SW480 (cell line): ENCODE measurements around the gene WAC.
A peak's percentile ranks its signal among the peaks of the same experiment; 100 is the strongest.
"Not testable (repeated sequence)": the region's sequence is repeated elsewhere in the genome, so short reads cannot be mapped to it uniquely, and the experiment has no call there.

Source experiments
- DNase-seq: peaks from one replicate; pipeline ENCODE4 v3.0.0-alpha.2; 2016; ENCODE audit warnings: low spot score

WAC gene

GRCh38 chr10:28616514-28616913 lies 83.6 kb downstream of the WAC start:
- DNase-seq, result no peak

- DNase-seq, result no peak
These were observed 86.5 kb downstream of the WAC start for GRCh38 chr10:28619455-28619854.

GRCh38 chr10:28620251-28620650 lies 87.3 kb downstream of the WAC start:
- no peak for DNase-seq

DNA sequence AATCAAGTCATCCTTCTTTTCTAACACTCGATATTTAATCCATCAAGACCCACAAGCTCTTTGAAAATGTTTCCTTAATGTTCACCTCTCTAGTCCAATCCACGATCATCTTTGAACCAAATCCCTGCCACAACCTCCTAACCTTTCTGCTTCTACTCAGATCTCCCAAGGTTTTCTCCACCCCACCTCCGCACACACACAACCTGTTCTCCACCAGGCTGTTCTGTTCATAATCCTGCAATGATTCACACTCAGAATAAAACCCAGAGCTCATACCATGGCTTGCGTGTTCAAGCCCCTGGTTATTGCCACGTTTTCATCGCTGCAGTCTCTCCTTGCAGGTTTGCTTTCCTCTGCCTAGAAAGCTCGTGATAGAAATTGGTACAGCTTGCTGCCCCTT lies 90.6 kb downstream of the WAC start:
- DNase-seq, result no peak

GRCh38 chr10:28624351-28624750 lies 91.4 kb downstream of the WAC start:
- DNase-seq, result no peak

GRCh38 chr10:28627102-28627501 lies 94.2 kb downstream of the WAC start:
- DNase-seq, result no peak

- DNase-seq, result peak; percentile 81
These were observed 95.4 kb downstream of the WAC start for GRCh38 chr10:28628184-28628893.

DNA sequence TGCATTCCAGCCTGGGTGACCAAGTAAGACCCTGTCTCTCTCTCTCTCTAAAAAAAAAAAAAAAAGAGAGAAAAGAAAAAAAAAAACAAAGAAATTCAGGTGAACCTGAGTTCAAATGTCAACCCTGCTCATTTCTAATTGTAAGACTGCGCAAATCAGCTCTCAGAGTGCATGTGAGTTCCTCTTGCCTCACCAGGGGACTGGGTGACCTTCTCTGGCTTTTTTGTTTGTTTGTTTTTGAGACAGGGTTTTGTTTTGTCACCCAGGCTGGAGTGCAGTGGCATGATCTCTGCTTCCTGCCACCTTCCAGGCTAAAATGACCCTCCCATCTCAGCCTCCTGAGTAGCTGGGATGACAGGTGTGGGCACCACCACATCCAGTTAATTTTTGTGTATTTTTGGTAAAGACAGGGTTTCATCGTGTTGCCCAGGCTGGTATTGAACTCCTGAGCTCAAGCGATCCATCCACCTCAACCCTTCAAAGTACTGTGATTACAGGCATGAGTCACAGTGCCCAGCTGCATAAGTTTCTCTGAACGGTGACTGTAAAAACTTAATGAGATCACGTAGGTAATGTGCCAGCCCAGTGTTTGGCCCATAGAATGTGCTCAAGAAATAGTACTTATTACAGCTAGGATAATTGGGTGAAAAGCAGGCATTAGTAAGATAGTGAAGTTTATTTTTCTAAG lies 99.1 kb downstream of the WAC start:
- DNase-seq, result no peak

DNA sequence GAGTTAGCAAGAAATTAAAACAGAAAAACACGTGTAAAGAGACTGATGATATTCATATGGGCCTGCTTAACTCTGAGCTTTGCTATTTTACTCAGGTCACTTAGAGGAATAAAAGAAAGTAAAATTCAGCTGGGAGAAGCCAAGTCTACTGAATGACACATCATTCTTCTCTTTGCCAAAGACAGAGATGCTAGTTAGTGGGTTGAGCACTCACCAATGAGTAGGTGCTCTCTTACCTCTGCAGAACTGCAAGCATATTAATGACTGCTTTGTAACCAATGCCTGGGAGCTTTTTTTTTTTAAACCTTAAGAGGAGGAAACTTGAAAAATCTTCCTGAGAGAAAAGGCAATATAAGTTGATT lies 99.6 kb downstream of the WAC start:
- no peak for DNase-seq

GRCh38 chr10:28633750-28634149 lies 100.8 kb downstream of the WAC start:
- DNase-seq, result no peak

DNA sequence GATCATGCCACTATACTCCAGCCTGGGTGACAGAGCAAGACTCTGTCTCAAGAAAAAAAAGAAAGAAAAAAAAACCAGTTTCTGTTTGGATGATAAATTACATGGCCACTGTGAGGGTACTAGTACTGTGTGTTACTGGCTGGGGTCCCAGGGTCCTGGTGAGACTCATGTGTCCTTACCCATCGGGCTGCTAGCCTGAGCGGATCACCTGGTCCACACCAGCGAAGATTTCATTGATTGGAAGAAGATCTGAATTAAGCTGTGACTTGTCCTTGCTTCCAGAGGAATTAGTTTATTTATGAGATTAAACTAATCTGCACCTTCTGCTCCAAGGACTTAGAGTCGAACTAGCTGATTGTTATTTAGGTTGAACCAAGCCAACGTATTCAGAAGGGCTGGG lies 104.4 kb downstream of the WAC start:
- DNase-seq, result no peak

DNA sequence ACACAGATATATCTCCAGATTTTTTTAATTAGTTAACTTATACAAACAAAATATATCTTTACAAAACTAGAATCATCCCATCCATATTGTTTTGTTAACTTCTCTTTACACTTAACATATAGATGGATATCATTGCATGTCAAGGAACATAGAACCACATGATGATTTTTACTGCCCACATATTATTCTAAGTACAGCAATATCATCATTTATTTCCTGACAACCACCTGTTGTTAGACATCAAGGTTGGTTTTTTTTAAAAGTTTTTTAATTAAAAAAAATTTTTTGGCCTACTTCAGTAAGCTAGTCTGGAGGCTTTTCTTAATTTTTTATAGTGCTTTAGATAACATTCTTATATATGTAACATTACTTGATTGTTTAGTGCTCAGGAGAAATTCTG lies 105.5 kb downstream of the WAC start:
- DNase-seq, result no peak

GRCh38 chr10:28640551-28640950 lies 107.6 kb downstream of the WAC start:
- DNase-seq, result no peak

DNA sequence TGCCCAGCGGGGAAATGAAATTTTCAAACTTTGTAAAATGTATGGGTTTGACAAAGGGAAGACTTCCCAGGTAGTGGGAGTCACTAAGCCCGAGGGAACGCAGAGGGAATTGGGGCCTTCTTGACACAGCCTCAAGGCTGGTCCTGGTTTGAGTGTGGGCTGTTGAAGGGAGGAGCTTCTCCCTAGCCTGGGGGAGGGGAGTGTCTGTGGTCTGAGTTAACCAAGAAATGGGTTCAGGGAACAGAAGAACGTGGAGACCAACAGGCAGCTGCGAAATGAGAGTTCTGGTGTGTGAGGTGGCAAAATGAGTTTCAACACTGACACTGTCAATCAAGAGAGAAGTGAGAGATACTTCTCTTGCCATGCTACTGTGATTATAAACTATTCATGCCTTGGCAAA lies 111.7 kb downstream of the WAC start:
- no peak for DNase-seq

- no peak for DNase-seq
These were observed 119.2 kb downstream of the WAC start for GRCh38 chr10:28652106-28652505.

DNA sequence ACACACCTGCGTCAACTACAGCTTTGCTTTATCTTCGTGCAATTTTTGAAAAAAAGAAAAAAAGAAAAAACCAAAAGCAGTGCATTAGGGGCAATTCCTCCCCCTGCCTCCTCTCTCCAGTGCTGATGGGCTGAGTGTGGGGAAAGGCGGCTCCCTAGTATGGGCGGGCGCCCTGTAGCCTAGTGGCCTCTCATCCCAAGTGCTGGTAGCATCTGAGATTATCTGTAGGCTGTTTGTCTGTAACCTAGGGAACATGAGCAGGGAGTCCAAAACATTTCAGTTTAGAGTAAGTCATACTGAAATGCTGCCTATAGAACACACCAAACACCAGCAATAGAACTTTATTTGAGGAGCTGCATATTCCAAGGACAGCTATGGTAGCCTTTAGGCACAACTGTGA lies 119.8 kb downstream of the WAC start:
- no peak for DNase-seq

GRCh38 chr10:28658824-28659223 lies 125.9 kb downstream of the WAC start:
- not testable (repeated sequence) for DNase-seq

DNA sequence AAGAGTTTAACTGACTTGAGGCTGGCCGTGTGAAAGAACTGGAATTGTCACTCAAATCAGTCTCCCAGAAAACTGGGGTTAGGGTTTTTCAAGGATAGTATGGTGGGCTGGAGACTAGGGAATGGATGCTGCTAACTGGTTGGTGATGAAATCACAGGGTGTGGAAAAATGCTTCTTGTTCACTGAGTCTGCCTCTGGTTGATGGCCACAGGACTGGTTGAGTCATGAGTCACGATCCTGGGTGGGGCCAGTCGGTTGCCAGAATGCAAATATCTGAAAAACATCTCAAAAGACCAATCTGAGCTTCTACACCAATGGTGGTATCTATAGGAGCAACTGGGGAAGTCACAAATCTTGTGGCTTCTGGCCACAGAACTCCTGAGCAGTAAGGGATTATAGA lies 128.1 kb downstream of the WAC start:
- peak; percentile 51 for DNase-seq

DNA sequence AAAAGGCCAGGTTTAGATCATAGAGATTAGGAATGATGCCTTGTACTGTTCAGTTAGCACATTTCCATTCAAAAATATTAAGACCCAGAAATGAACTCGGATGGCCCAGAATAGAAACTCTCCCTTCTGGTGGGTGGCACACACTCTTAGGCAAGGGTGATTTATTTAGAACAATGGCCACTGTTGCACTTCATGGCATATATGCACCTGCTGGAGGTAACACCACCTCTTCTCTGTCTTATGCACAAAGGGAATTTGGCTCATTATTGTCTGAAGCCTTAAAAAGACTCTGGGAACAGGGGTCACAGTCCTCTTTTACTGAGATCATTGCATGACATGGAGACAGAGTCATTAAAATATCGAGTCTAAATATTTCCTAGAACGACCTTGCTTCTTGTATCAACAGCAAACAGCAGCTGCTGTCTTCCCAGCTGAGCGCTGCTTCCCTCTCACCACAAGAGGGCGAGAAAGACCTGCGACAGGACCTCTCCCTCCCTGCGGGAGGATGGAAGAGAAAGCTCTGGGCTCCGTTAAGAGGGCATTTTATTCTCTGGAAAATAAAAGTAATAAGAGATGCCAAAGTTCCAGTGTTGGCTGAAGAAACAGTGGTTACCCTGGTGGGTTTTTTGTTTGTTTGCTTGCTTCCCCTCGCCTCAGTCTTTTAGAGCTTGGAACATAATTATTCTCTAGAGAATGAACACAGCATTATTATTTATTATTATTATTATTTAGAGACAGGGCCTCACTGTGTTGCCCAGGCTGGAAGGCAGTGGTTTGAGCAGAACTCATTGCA lies 130.9 kb downstream of the WAC start:
- peak; percentile 88 for DNase-seq

- DNase-seq, result no peak
These were observed 131.4 kb downstream of the WAC start for GRCh38 chr10:28664369-28664740.

- DNase-seq, result peak; percentile 56
These were observed 134.0 kb downstream of the WAC start for GRCh38 chr10:28666751-28667467.

GRCh38 chr10:28668363-28669226 lies 135.7 kb downstream of the WAC start:
- peak; percentile 70 for DNase-seq
